Sciatic nerve (tissue), 2 donors: ENCODE data around the gene RAB26. TPM values are rescaled to one million over a fixed set of nuclear protein-coding genes. Genes with fewer than 3 reads are reported as not detected.

Experiments used
- ATAC-seq: fragments of 200-7000 bp; cut with Tn5 transposase; one replicate; pipeline ENCODE4 v1.9.1; 2020; ENCODE audit warnings: mild to moderate bottlenecking, moderate library complexity
- DNase-seq: peaks from one replicate; pipeline ENCODE4 v3.0.0-alpha.2; 2020; ENCODE audit warnings: low spot score
- intact Hi-C: fragments of 100-400 bp; cut with DNase I; formaldehyde crosslinking; loops from one replicate; pipeline ENCODE4 v1.14.2; 2022
- total RNA-seq: library from RNA; stranded (reverse); fragmentation: NEBNext Ultra II Directional; extraction: Animal tissue kit (Norgen Biotek cat#: 25700); gene quantifications from one replicate; pipeline ENCODE4 v1.2.1, GENCODE V29; 2021
- donor health status: DM: no; HTN: no; CAD: no.
- donor health status: DM: no; HTN: no; CAD: no.

Gene RAB26
- total RNA-seq, 1 donor from 2014 or later = 0.40 TPM

DNA sequence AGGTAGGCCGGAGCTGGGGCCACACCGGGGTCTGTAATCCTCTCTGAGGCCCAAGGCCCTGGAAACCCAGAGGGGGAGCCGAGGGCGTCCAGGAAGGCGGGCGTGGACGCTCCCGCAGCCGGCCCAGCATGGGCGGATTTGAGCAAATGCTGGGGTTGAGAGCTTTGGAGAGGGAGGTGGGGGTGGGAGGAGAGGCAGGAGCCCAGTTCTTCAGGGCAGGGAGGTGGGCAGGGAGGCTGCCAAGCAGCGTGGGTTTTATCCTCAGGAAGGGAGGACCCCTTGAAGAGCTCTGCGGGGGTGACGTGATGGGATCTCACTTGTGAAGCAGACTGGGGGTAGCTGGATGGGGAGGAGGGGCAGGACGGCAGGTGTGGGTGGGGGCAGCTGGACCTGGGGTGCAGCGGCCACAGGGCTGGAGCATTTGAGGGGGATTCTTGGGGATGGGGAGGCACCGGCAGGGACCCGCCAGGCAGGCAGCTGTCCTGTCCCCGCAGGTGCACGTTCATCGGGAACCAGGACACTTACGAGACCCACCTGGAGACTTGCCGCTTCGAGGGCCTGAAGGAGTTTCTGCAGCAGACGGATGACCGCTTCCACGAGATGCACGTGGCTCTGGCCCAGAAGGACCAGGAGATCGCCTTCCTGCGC lies 24.4 kb downstream of the RAB26 start:
- DNase-seq = no peak
- ATAC-seq = no peak
- intact Hi-C loops = no loop called here

DNA sequence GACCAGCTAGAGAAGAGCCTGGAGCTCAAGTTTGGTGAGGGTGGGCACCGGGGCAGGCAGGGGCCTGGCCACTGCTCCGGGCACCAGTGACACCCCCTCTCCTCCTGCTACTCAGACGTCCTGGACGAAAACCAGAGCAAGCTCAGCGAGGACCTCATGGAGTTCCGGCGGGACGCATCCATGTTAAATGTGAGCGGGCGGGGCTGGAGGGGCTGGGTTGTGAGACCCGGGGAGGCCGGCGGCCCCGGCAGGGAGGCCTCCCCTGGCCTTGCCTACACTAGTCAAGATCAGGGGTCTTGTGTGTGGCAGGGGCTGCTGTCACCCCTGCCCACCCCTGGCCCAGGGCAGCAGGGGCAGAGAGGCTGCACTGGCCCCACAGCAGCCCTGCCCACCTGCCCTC lies 24.9 kb downstream of the RAB26 start:
- DNase-seq = no peak
- intact Hi-C loops = no loop called here
- no peak for ATAC-seq

DNA sequence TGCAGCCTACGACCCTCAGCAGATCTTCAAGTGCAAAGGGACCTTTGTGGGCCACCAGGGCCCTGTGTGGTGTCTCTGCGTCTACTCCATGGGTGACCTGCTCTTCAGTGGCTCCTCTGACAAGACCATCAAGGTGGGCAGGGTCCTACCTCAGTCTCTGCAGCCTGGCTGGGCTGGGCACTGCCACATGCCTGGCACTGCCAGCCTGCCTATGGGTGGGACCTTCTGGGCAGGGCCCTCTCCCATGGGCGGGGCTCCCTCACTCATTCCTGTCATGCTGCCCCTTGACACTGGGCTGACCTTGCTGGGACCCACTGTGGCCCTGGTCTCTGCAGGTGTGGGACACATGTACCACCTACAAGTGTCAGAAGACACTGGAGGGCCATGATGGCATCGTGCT lies 25.5 kb downstream of the RAB26 start:
- intact Hi-C loops = no loop called here
- ATAC-seq (no peak), DNase-seq (no peak)

DNA sequence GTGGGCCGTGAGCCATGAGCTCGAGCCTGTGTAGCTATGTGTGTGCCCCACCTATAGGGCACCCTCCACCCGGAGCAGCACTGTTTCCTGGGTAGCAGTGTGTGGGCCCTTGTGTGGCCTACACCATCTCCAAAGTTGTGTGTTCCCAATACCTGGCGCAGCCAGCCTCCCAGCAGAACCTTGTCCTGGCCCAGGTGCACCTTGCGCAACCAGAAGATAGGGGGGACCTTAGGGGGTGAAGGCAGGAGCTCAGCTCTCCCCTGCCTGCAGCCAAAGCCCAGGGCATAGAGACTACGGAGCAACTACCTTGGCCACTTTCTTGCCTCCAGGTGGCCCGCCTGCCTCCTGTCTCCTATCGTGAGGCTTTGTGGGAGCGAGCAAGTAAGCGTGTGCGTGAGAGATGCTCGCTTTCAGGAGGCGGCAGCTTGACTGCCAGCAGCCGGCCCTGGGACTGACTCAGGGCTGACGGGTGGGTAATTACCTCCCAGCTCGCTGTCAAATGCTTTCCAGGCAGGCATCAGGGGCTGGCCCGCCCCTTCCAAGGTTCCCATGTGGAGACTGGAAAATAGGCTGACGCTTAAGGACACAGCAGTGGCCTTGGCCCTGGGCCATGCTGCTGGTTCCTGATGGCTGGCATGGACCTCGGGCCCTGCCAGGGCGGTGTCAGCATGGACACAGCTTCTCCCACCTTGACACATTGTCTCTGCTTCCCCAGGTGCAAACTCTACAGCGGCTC lies 26.1 kb downstream of the RAB26 start:
- no peak for DNase-seq
- intact Hi-C loops = no loop called here
- ATAC-seq = no peak

DNA sequence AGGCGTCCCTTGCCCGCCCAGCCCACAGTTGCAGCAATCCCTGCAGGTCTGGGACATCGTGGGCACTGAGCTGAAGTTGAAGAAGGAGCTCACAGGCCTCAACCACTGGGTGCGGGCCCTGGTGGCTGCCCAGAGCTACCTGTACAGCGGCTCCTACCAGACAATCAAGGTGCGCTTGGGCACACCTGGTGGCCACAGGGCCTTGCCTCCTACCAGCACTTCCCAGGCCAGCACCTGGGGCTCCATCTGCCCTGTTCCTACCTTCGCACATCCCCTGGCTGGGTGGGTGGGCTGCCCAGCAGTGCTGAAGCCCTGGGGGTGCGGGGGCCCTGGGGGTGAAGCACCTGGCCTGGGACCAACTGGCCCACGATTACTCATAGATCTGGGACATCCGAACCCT lies 27.0 kb downstream of the RAB26 start:
- ATAC-seq (no peak), DNase-seq (no peak)
- intact Hi-C loops = no loop called here

DNA sequence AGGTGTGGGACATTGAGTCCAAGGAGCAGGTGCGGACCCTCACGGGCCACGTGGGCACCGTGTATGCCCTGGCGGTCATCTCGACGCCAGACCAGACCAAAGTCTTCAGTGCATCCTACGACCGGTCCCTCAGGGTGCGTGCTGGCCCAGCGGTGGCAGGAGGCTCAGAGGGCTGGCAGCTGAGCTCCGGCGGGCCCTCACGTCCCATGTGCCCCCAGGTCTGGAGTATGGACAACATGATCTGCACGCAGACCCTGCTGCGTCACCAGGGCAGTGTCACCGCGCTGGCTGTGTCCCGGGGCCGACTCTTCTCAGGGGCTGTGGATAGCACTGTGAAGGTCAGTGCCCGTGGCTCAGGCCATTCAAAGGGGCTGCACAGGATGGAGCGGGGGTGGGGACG lies 27.6 kb downstream of the RAB26 start:
- intact Hi-C loops = no loop called here
- ATAC-seq (no peak), DNase-seq (no peak)

DNA sequence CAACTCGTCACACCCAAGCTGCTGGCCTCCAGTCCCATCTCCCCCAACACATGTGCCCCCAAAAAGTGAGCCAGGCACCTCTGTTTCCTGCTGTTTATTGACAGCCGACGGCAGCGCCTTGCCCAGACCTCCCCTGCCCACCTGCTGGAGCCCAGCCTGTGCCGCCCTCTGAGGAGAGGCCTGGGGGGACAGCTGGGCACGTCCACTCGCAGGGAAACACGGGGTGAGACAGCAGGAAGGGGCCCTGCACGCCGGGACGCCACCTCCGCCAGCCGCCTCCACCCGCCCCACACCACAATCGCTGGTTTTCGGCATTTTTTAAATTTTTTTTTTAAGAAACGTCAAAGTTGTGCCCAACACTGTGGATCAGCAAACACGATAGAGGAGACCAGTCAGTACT lies 28.7 kb downstream of the RAB26 start:
- intact Hi-C loops = no loop called here
- DNase-seq (no peak), ATAC-seq (no peak)

DNA sequence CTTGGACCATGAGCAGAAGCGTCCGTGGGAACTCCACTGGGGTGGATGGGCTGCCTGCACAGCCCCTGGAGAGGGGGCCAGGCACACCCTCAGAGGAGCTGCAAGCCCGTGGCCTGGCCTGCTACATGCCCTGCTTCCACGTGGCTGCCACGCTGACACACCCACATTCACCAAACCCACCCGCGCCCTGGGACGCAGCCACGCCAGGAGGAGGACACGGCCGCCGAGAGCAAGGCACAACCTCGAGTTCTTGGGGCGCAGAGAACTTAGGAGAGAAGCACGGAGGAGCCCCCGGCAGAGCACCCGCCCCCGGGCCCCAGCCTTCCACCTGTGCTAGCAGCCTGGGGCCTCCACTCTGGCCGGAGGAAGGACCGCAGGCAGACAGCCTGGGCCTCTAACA lies 29.1 kb downstream of the RAB26 start:
- intact Hi-C loops = no loop called here
- ATAC-seq = no peak
- no peak for DNase-seq

DNA sequence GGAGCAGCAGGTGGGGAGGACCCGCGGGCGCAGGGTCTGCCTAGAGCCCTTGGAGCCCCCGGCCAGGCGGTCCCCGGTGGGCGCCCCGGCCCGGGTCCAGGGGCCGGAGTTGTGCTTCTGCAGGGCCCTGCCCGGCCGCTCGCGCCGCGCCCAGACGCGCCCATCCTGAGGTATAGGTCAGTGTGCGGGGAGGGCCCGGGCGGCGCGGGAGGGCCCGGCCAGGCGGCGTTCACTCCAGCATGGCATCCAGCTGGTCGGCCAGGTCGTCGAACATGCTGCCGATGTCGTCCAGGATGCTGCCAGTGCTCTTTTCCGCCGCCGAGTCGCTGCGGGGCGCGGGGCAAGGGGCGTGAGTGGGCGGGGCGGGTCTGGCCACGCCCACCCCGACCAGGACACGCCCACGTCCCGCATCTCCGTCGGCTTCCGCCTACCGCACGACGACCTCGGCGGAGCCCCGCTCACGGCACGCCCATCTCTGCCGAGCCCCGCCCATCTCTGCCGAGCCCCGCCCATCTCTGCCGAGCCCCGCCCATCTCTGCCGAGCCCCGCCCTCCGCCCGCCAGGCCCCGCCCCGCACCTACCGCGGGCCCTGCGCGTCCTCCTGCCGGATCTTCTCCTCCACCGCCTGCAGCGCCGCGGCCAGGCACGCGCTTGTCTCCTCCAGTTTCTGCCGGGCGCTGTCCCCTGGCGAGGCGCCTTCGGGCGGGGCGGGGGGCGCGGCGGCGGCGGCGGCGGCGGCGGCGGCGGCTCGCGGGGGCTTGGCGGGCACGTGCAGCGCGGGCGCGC lies 30.1 kb downstream of the RAB26 start:
- peak; percentile 44 for ATAC-seq
- DNase-seq = no peak
- intact Hi-C loops = no loop called here

DNA sequence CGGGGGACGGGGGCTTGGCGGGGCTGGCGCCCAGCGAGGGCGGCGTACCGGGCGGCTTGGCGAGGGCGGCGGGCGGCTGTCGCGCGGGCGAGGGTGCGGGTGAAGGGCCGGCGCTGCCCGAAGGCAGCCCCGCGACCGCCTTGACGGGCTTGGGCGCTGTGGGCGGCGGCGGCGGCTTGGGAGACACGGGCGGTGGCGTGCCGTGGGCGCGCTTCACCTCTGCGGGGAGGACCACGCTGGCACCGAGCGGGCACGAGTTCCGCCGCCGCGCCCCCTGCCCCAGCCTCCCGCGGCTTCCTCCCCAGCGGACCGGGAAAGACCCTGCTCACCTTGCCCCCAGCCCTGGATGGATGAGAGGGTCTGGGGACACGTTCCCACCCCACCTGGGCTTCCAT lies 30.7 kb downstream of the RAB26 start:
- no peak for ATAC-seq
- intact Hi-C loops = no loop called here
- DNase-seq = no peak

DNA sequence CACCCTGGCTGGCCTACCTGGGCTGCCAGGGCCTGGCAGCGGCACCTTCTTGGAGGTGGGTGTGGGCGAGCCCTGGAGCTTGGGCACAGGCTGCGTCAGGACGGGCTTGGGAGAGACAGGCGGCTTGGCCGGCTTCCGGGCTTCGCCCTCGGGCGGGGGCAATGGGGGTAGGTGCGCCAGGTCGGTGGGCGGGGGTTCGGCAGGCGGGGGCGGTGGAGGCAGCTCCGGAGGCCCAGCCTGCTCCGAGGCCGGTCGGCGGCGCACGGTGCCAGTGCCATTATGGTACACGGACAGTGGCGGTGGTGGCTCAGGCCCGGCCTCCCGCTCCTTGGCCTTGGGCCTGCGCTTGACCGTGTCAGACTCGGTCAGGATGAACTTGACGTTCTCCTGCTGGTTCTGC lies 31.2 kb downstream of the RAB26 start:
- ATAC-seq (no peak), DNase-seq (no peak)
- intact Hi-C loops = no loop called here

DNA sequence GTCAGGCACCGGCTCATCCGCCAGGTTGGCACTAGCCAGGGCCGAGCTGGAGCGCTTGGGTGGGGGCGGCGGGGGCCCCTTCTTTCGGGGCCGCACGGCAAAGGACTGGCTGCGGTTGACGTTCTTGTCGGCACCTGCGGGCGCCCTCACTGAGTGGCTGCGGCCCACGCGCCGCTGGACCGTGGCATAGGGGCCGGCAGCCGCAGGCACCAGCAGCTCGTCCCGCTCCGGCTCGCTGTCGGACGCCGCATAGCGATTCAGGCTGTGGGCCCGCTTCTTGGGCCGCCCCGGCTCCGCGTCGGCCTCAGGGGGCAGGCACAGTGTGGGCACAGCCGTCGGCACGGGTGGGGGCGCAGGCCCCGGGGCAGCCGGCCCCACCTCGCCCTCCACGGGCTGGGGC lies 32.0 kb downstream of the RAB26 start:
- no peak for DNase-seq
- no peak for ATAC-seq
- intact Hi-C loops = no loop called here

DNA sequence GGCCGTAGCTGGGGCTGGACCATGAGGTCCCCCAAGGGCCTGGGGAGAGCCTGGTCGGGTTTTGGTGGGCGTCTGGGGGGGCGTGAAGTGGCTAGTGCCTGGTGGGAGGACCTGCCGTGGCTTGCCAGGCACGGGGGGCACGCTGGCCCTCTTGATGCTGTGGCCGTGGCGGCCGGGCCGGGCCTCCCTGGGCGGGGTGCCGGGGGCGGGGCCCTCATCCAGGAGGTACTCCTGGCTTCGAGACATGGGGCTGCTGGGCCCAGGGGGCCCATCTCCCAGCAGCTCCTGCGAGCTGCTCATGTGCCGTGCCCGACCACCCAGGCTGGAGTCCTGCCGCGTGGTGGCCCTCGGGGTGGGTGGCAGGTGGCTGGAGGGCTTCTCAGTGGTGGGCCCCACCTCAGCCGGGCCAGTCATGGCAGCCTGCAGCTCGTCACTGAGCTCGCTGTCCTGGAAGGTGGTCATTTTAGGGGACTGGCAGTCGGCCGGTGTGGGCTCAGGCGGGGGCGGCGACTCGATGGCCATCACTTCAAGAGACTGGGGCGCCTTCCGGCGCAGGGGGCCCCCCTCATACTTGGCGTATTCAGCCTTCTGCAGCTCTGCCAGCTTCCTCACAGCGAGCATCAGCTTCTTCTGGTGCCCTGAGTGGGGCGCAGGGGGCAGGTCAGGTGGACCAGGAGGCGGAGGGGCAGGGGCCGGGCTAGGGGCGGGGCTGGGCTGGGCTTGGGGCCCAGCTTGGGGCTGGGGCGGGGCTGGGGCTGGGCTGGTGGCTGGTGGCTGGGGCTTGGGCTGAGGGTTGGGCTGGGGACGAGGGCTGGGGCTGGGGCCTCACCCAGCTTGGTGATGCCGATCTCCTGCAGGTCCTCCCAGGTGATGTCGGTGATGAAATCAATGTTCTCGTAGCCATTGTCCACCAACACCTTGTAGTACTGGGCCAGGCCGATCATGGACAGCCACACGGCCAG lies 32.8 kb downstream of the RAB26 start:
- DNase-seq (no peak), ATAC-seq (no peak)
- intact Hi-C loops = no loop called here

DNA sequence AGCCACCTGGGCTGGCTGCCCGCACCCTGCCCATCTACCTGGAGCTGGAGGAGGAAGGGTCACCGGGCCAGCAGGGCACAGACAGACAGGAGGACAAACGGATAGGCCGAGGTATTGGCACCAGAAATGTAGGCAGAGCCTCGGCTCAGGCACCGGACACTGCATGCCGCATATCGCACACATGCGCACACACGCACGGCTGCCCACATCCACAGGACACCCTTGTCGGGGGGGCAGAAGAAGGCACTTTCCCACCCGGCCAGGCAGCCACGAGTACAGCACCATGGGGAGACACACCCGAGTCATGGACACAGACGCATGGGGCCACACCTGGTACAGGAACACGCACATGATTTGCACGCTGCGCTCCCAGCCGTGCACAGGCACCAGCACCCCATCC lies 33.5 kb downstream of the RAB26 start:
- intact Hi-C loops = no loop called here
- ATAC-seq = no peak
- no peak for DNase-seq

DNA sequence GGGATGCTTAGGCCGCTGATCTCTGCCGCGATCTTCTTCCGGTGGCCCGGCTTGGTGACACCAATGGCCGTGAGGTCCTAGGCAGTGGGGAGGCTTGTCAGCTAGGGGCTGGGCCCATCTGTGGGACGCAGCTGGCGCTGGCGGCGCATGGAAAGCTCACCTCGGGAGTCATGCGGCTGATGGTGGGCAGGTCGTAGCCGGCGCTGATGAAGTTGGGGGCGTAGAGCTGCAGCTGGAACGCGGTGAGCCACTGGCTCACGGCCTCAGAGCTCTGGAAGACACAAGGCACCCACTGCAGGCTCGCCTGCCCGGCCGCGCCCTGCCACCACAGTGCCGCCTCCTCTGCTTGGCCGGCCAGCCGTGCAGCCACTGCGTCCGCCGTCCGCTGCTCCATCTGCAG lies 35.2 kb downstream of the RAB26 start:
- intact Hi-C loops = no loop called here
- no peak for ATAC-seq
- no peak for DNase-seq

DNA sequence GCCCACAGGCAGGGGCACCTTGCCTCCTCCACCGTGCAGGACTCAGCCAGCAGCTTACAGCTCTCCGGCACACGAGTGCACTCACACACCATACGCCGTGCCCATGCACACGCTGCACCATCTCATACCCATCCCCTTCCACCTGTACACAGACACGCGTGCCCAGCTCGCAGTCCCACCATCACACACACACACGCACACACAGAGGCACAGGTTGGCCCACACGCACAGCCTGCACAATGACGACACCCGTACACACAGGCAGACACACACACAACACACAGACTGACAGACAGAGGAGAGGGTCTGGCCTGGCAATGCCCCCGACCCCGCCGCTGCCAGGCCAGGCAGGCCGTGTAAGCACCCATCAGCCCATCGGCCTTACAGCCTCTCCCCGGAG lies 35.9 kb downstream of the RAB26 start:
- ATAC-seq = no peak

DNA sequence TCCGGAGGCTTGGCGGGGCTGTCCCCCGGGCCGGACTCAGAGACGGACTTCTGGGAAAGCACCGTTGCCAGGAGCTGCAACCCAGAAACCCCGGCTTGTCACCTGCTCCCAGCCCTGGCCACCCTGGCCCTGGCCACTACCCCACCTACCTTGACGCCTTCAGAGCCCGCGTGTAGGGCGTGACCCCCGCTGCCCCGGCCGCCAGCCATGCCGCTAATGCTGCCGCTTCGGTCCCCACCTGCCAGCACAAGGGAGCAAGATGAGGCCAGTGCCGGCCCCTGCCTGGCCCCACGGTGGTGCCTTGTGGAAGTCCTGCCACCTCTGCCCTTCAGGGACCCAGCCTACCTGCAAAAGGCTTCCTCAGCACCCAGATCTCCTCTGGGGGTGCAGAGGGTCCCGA lies 36.5 kb downstream of the RAB26 start:
- intact Hi-C loops = no loop called here
- ATAC-seq (no peak), DNase-seq (no peak)

More for the DNA sequence above, 35.9 kb downstream of the RAB26 start:
- intact Hi-C loops = no loop called here
- no peak for DNase-seq

DNA sequence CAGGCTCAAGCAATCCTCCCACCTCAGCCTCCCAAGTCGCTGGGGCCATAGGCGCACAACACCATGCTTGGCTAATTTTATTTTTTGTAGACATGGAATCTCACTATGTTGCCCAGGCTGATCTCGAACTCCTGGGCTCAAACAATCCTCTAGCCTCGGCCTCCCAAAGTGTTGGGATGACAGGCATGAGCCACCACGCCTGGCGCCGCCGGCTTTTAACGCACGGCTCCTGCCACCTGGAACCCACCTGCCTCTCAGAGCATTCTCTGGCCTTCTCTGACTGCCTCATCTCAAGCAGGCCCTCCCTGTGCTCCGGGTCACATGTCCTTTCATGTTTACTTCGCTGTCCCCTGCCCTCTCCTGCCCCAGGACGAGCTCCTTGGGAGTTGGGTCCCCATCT lies 37.6 kb downstream of the RAB26 start:
- ATAC-seq = no peak

DNA sequence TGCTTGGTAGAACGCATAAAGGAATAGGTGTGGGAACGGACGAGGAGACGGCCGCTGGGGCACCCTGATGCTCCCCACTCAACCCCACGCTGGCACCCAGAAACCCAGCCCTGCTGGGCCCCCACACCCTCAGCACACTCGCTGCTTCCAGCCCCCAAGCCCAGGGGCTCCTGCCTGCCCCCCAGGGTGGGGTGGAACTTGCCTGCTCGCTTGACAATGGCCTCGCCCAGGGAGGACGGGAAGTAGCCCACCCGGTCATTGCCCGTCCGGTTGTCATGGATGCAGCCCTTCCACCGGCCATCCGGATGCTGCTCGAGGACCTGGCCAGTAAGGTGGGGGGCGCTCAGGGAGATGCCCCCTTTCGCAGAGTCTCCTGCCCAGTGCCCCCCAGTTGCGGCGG lies 38.1 kb downstream of the RAB26 start:
- no peak for ATAC-seq

More for the DNA sequence above, 37.6 kb downstream of the RAB26 start:
- intact Hi-C loops = no loop called here
- no peak for DNase-seq

More for the DNA sequence above, 38.1 kb downstream of the RAB26 start:
- intact Hi-C loops = no loop called here
- no peak for DNase-seq
